Measurements from ENCODE around the gene CCDC102A. TPM values are rescaled to one million over a fixed set of nuclear protein-coding genes. Genes with fewer than 3 reads are reported as not detected.

CCDC102A gene
- total and polyA plus RNA-seq, 2 of the 13 experiments (the other 11 are each of a cell fraction or from before 2014, with no cell fraction given) = 2.1 to 2.8 TPM

GRCh38 chr16:57471852-57472664, 64.3 kb downstream of the CCDC102A start (continued):
- TF ChIP-seq ZFP36L2 (CRISPR knock-in tag; IDR thresholded peaks at IDR 0.05) = 0 out of 2 replicates have a peak, but pooled peaks have one; percentile 27
- TF ChIP-seq ZNF773 (CRISPR knock-in tag; IDR thresholded peaks at IDR 0.05; ENCODE audit: borderline replicate concordance) = no peak
- TF ChIP-seq GATAD1 (CRISPR knock-in tag; IDR thresholded peaks at IDR 0.05) = 0 out of 2 replicates have a peak, but pooled peaks have one; percentile 56
- TF ChIP-seq ZNF230 (CRISPR knock-in tag; IDR thresholded peaks at IDR 0.05) = no peak
- no peak for TF ChIP-seq TCF7L2 (IDR thresholded peaks at IDR 0.05; ENCODE audit: low read depth, low read length)
- peak; percentile 78 for TF ChIP-seq IKZF5 (CRISPR knock-in tag; IDR thresholded peaks at IDR 0.05)
- no peak for TF ChIP-seq ZBTB3 (CRISPR knock-in tag; IDR thresholded peaks at IDR 0.05; ENCODE audit: borderline replicate concordance, low read depth)
- TF ChIP-seq HNRNPH1 (optimal IDR thresholded peaks at IDR 0.05; ENCODE audit: low read depth, low read length) = no peak
- no peak for TF ChIP-seq ARID3A (IDR thresholded peaks at IDR 0.05; ENCODE audit: low read depth, low read length)
- TF ChIP-seq ZNF775 (CRISPR knock-in tag; IDR thresholded peaks at IDR 0.05; ENCODE audit: borderline replicate concordance) = no peak
- no peak for TF ChIP-seq CCAR2 (optimal IDR thresholded peaks at IDR 0.05; ENCODE audit: low read depth, low read length)
- no peak for TF ChIP-seq KAT2B (IDR thresholded peaks at IDR 0.05; ENCODE audit: borderline replicate concordance, low read depth, low read length)
- TF ChIP-seq CC2D1A (CRISPR knock-in tag; IDR thresholded peaks at IDR 0.05) = no peak
- TF ChIP-seq MIXL1 (CRISPR knock-in tag; IDR thresholded peaks at IDR 0.05) = peak; percentile 70; the same call in 1 of the 2 replicates
- TF ChIP-seq ZMYM3 (CRISPR knock-in tag; IDR thresholded peaks at IDR 0.05) = peak; percentile 42
- 0 out of 2 replicates have a peak, but pooled peaks have one; percentile 19 for TF ChIP-seq MYNN (CRISPR knock-in tag; IDR thresholded peaks at IDR 0.05; ENCODE audit: low read depth)
- no peak for TF ChIP-seq RBFOX2 (IDR thresholded peaks at IDR 0.05; ENCODE audit: low read depth, low read length)
- peak; percentile 93 for TF ChIP-seq PATZ1 (CRISPR knock-in tag; IDR thresholded peaks at IDR 0.05)
- TF ChIP-seq MIER3 (CRISPR knock-in tag; IDR thresholded peaks at IDR 0.05; ENCODE audit: borderline replicate concordance) = peak; percentile 77; the same call in 1 of the 2 replicates
- no peak; the same call in 1 of the 2 replicates for TF ChIP-seq JUN (CRISPR knock-in tag; IDR thresholded peaks at IDR 0.05)
- peak; percentile 47; the same call in 1 of the 2 replicates for TF ChIP-seq NR2F6 (IDR thresholded peaks at IDR 0.05)
- TF ChIP-seq NR2F6 (CRISPR knock-in tag; IDR thresholded peaks at IDR 0.05) = peak; percentile 88
- TF ChIP-seq ZNF232 (CRISPR knock-in tag; IDR thresholded peaks at IDR 0.05; ENCODE audit: borderline replicate concordance) = peak; percentile 51; the same call in 1 of the 2 replicates
- no peak for TF ChIP-seq TMF1 (CRISPR knock-in tag; IDR thresholded peaks at IDR 0.05; ENCODE audit: low read depth)
- TF ChIP-seq ZNF672 (CRISPR knock-in tag; IDR thresholded peaks at IDR 0.05) = no peak
- peak; percentile 76 for TF ChIP-seq CREM (IDR thresholded peaks at IDR 0.05)
- TF ChIP-seq CREM (CRISPR knock-in tag; IDR thresholded peaks at IDR 0.05) = no peak
- TF ChIP-seq SCMH1 (CRISPR knock-in tag; IDR thresholded peaks at IDR 0.05; ENCODE audit: borderline replicate concordance) = no peak

Data from HepG2 (cell line).